GM12878 (cell line): Measurements from ENCODE around the gene BAG5. TPM values are rescaled to one million over a fixed set of nuclear protein-coding genes. Genes with fewer than 3 reads are reported as not detected.
A peak's percentile ranks its signal among the peaks of the same experiment; 100 is the strongest.

Source experiments
- CHD2 ChIP-seq: IDR thresholded peaks from 2 replicates; pipeline ENCODE4 v1.6.1; 2011; ENCODE audit warnings: low read depth, low read length, improper control_type of control experiment, borderline replicate concordance
- CUX1 ChIP-seq: IDR thresholded peaks from 2 replicates; pipeline ENCODE4 v1.6.1; 2012; ENCODE audit warnings: improper control_type of control experiment, low read depth, low read length; ENCODE audit not compliant: insufficient replicate concordance
- IKZF1 ChIP-seq: fragments of 450-650 bp; conservative IDR thresholded peaks from 2 replicates; pipeline ENCODE4 v1.6.1; 2017; ENCODE audit warnings: antibody characterized with exemption, mild to moderate bottlenecking
- MTA2 ChIP-seq: fragments of 450-650 bp; IDR thresholded peaks from 2 replicates; pipeline ENCODE4 v1.6.1; 2016; ENCODE audit warnings: low read depth, mild to moderate bottlenecking, moderate library complexity
- SIX5 ChIP-seq: IDR thresholded peaks from 2 replicates; pipeline ENCODE4 v1.6.1; 2011; ENCODE audit warnings: mild to moderate bottlenecking, low read depth, low read length, moderate library complexity; ENCODE audit not compliant: severe bottlenecking
- polyA plus RNA-seq, 11 experiments: library from polyadenylated mRNA; depleted of rRNA in 4 of 11; unstranded in 6 of 11; stranded (reverse) in 5 of 11; fragments of >200 nt; fragmentation: Nextera tagmentation in 4 of 11; fragmentation: Illumina TruSeq in 1 of 11; extraction: Ambion mirVana in 4 of 11; extraction: Trizol in 1 of 11; gene quantifications; 1 replicate in 1 of 11; 2 replicates in 10 of 11; pipeline versions ENCODE4 v1.2.1 to v1.2.3, GENCODE V29; 2011 to 2016; ENCODE audit warnings: inconsistent platforms in 2 of 11, missing spikeins in 2 of 11, low read depth in 1 of 11
- total RNA-seq, 4 experiments: library from RNA; depleted of rRNA in 3 of 4; stranded (reverse); fragments of >200 nt in 3 of 4; fragmentation: Illumina TruSeq in 1 of 4; extraction: Trizol in 1 of 4; gene quantifications; 2 replicates each; pipeline versions ENCODE4 v1.2.1 to v1.2.3, GENCODE V29; 2013 to 2021

Gene BAG5
- total and polyA plus RNA-seq, 10 of the 15 experiments (the other 5 are each of a cell fraction or from before 2014, with no cell fraction given): 9.9 to 30.5 (median 20.1) TPM

GRCh38 chr14:103527408-103528145 lies 34.9 kb downstream of the BAG5 start (continued):
- TF ChIP-seq SIX5 (no peak), IKZF1 (peak; percentile 81), CHD2 (0 out of 2 replicates have a peak, but pooled peaks have one; percentile 28), MTA2 (peak; percentile 72), CUX1 (peak; percentile 53)
